Measurements from ENCODE around the gene NOL3.

DNA sequence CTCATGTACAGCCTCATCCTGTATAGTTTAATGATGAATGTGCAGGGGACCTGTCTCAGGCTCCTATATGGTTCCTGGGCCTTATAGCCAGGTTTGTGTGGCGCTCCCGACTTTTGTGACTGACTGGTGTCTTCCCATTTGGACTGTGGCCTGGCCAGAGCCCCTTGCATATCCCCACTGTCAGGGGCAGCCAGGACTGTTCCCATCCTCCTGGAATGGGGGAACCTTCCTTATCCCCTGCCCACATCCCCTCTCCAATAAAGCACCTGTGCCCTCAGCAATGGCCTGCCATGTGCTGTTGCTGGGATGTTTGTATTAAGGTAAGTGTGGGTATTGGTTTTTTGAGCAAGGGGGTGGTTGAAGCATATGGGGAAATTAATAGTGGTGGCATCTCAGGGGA is 22.1 kb upstream of the NOL3 start:
- TF ChIP-seq, protein P1, sequence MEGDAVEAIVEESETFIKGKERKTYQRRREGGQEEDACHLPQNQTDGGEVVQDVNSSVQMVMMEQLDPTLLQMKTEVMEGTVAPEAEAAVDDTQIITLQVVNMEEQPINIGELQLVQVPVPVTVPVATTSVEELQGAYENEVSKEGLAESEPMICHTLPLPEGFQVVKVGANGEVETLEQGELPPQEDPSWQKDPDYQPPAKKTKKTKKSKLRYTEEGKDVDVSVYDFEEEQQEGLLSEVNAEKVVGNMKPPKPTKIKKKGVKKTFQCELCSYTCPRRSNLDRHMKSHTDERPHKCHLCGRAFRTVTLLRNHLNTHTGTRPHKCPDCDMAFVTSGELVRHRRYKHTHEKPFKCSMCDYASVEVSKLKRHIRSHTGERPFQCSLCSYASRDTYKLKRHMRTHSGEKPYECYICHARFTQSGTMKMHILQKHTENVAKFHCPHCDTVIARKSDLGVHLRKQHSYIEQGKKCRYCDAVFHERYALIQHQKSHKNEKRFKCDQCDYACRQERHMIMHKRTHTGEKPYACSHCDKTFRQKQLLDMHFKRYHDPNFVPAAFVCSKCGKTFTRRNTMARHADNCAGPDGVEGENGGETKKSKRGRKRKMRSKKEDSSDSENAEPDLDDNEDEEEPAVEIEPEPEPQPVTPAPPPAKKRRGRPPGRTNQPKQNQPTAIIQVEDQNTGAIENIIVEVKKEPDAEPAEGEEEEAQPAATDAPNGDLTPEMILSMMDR (conservative IDR thresholded peaks at IDR 0.05), result no peak
- no peak for TF ChIP-seq EZH2 (IDR thresholded peaks at IDR 0.05; ENCODE audit: low read depth)

Data from PC-9 (cell line).